GM18499 (cell line): ENCODE results near the gene IP6K2.

Source experiments
- ATAC-seq: cut with Tn5 transposase; IDR thresholded peaks from one replicate; pipeline ENCODE4 v1.9.1; 2021; ENCODE audit warnings: moderate number of reproducible peaks; ENCODE audit not compliant: insufficient read depth, unreplicated experiment

IP6K2 gene

DNA sequence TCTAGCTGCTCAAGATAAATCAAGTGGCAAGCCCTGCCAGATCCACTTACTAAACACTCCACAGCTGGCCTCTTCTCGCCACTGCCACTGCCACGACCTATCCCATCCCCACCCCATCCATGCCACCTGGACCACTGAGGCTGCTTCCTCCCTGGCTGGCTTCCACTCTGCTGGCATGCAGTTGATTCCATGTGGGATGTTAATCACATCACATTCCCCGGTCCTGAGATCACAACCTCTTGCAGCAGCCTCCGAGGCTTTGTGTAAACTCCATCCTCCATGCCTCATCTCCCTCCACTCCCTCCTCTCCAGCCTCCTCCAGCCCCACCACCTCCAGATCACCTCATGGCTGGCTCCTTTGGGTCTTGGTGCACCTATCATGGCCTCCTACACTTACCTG, 39.0 kb downstream of the IP6K2 start:
- ATAC-seq: no peak

- ATAC-seq: no peak
Measured at GRCh38 chr3:48674505-48674904, 42.5 kb downstream of the IP6K2 start.

GRCh38 chr3:48672522-48672921, 44.5 kb downstream of the IP6K2 start:
- no peak for ATAC-seq

DNA sequence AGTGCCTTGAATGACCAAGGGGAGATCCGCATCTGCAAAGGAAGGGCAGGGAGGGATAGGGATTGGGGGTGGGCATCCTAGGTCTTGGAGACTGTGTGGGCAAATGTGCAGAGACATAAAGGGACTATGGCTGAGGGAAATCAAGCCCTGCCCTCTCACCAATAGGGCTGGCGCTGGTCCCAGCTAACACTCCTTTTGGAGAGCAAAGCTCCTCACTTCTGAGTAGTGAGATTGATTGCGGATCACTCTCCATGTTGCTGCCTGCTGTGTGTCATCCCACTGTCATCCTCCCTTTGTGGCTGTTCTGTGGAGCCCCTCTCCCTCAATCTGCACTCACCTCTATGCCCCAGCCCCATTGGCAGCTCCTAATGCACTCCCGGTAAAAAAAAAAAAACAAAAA, 52.1 kb downstream of the IP6K2 start:
- no peak for ATAC-seq

GRCh38 chr3:48664313-48664644, 52.7 kb downstream of the IP6K2 start:
- ATAC-seq: no peak

GRCh38 chr3:48663489-48664312, 53.3 kb downstream of the IP6K2 start:
- ATAC-seq: peak; percentile 82

GRCh38 chr3:48662753-48663488, 54.1 kb downstream of the IP6K2 start, which contains the start of gene CELSR3:
Gene CELSR3 (minus strand): TSS chr3:48662886. CDS start chr3:48662634, 252 bp downstream.
- no peak for ATAC-seq

DNA sequence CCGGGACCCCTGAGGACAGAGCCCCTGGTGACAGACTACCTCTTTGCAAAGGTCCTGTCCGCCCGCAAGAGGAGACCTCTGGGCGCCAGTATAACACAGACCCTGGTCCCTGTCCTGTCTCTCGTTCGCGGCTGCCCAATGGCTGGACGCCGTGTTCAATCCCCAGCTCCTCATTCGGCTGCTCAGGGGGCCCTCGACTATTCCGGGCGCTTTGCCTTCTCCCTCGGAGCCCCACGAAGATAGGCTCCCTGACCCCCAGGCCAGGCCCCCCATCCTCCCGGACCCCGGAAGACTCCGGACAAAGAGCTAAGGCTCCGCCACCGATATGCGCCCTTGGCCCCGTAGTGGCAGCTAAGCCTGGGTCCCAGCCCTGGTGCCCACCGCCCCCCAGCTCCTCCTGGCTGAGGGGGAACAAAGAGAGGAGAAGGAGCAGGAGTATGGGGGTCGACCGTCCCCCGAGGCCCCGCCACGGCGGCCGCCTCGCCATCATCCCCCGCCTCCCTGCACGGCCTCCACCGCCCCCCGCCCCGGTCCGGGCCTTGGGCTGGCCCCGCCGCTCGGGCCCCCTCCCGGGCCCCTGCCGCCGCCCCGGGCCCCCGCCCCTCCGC, 54.8 kb downstream of the IP6K2 start:
- ATAC-seq: no peak

GRCh38 chr3:48661501-48662144, 55.4 kb downstream of the IP6K2 start:
- no peak for ATAC-seq

- no peak for ATAC-seq
Measured at GRCh38 chr3:48660800-48661400, 56.1 kb downstream of the IP6K2 start.

DNA sequence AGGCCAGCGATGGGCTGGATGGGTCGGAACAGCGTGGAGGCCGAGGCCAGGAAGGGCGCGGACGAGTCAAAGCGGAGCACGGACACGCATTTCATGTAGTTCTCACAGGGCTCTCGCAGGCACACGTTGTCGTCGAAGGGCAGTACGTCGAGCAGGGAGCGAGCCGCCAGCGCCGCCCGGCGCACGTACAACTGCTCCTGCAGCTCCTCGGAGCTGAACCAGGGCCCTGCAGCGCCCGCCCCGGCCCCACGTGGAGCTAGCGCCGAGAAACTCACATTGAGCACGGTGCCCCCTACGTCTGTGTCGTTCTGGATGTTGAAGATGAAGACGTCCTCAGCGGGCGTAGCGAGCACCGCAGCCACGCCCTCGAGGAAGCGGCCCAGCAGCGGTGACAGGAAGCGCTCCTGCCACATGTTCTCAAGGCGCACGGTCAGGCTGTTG, 60.2 kb downstream of the IP6K2 start:
- ATAC-seq: no peak

DNA sequence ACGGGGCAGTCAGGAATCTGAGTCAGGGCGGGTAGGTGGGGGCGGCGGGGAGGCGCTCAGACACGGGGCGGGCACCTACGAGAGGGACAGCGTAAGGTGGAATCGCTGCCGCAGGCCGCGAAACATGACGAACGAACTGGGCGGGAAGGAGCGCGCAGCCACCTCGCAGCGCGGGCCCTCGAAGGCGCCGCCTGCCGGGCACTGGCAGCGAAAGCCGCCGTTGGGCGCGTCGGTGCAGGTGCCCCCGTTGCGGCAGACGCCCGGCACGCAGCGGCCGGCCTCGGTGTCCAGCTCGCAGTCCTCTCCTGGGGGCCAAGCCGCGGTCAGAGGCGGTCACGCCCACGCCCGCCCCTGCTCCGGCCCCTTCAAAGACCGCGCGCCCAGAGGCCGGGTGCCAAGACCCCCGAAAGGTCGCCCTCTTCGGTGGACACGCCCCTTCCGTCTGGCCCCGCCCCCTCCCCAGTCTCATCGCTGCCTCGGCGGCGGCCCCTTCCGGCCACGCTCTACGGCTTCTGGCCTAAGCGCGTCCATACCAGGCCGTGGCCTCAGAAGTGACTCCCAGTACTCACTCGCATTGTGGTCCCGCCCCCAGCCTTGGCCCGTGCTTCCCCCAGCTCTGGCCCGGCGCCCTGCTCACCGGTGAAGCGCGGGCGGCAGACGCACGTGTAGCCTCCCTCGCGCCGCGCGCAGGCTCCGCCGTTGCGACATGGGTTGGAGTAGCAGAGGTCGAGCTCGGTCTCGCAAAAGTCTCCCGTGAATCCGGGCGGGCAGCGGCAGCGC, 60.8 kb downstream of the IP6K2 start:
- no peak for ATAC-seq

DNA sequence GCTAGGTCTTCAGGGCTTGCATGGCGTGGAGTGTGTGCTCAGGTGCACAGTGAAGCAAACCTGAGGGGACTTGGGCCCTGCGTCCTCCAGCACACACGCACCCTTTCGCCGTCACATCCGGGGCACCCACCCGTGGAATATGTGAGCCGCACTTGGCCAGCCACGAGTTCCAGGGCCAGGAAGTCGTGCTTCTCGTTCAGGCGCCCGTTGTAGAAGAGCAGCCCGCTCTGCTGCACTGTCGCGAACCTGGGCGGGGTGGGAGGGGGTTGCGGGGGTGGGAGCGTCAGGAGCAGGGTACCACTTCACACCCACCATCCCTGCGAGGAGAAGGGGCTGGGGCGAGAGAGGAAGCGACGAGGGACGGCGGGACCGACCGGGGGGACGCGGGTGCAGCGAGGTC, 61.4 kb downstream of the IP6K2 start:
- no peak for ATAC-seq

DNA sequence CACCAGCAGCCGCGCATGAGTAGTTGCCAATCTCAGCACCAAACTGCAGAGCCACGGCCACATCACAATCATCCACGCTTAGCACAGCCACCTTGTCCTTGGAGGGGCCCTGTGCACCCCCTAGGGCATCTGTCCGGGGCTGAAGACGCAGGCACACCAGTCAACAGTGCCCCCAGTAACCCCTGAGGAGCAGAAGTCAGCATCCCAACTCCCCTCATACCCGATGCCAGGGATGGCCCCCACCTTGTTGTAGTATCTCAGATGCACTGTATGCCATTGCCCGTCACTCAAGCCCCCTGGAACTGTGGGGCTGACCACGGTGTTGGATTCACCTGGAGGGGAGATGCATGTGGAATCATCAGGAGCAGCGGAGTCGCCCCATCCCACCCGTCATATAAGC, 62.0 kb downstream of the IP6K2 start:
- no peak for ATAC-seq

- ATAC-seq: no peak
Measured at GRCh38 chr3:48652923-48653715, 63.9 kb downstream of the IP6K2 start.

DNA sequence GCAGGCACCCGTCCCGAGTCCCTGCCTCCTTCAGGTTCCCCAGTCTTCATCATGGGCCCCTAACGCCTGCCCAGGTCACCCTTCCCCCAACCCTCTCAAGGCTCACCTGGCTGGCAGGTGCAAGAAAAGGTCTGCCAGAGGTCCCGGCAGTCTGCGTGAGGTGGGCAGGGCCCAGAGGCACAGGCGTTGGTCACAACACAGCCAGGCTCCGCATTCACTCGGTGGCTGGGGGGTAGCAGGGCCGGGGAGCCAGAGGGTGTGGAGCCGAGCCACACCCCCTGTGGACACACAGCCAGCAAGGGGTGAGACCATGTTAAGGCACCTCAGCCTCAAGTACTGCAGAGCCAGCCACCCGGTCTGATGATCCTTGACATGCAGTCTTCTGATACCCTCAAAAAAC, 65.2 kb downstream of the IP6K2 start:
- no peak for ATAC-seq

GRCh38 chr3:48650723-48651122, 66.3 kb downstream of the IP6K2 start:
- ATAC-seq: no peak

GRCh38 chr3:48648188-48648850, 68.7 kb downstream of the IP6K2 start:
- no peak for ATAC-seq
